Left cardiac atrium (tissue), 4 donors: ENCODE data around the gene C20orf202. TPM values are rescaled to one million over a fixed set of nuclear protein-coding genes. Genes with fewer than 3 reads are reported as not detected.
"Not testable (repeated sequence)": the region's sequence is repeated elsewhere in the genome, so short reads cannot be mapped to it uniquely, and the experiment has no call there.

Experiments used
- ATAC-seq, 2 donors: fragments of 200-7000 bp; cut with Tn5 transposase; one replicate each; pipeline ENCODE4 v1.9.1; 2020; ENCODE audit warnings: mild to moderate bottlenecking in 2 of 2, moderate library complexity in 2 of 2
- DNase-seq: peaks from one replicate; pipeline ENCODE4 v3.0.0-alpha.2; 2020
- intact Hi-C, 2 donors: fragments of 100-400 bp; cut with DNase I; formaldehyde crosslinking; loops; one replicate each; pipeline versions ENCODE4 v1.14.1 to v1.15.1; 2022 to 2023
- total RNA-seq, 2 donors: library from RNA; stranded (reverse); fragmentation: NEBNext Ultra II Directional; extraction: Animal tissue kit (Norgen Biotek cat#: 25700); gene quantifications; one replicate each; pipeline ENCODE4 v1.2.1, GENCODE V29; 2021
- donor health status: DM: no; HTN: yes; CAD: no.
- donor health status: DM: no; HTN: yes; CAD: no; lungs with severe emphysema.
- donor health status: DM: yes; HTN: yes; CAD: no.
- donor health status: Dilated cardiomyopathy.

Gene C20orf202
- total RNA-seq, 2 donors from 2014 or later = 0.24 TPM; not detected in 1

GRCh38 chr20:1225783-1226654 lies 22.8 kb downstream of the C20orf202 start, which contains the start of gene RAD21L1:
Gene RAD21L1 (plus strand): TSS chr20:1226044. CDS start chr20:1228454, 2,410 bp downstream.
- intact Hi-C loops = no loop called here
- peak; percentile 89 for DNase-seq
- peak; percentile 96 to 98 for ATAC-seq

GRCh38 chr20:1229541-1229940 lies 26.3 kb downstream of the C20orf202 start:
- no peak for ATAC-seq
- intact Hi-C loops = no loop called here
- DNase-seq = no peak

- DNase-seq = no peak
- no peak for ATAC-seq
- intact Hi-C loops = no loop called here
These were observed 29.2 kb downstream of the C20orf202 start for GRCh38 chr20:1232286-1233111.

DNA sequence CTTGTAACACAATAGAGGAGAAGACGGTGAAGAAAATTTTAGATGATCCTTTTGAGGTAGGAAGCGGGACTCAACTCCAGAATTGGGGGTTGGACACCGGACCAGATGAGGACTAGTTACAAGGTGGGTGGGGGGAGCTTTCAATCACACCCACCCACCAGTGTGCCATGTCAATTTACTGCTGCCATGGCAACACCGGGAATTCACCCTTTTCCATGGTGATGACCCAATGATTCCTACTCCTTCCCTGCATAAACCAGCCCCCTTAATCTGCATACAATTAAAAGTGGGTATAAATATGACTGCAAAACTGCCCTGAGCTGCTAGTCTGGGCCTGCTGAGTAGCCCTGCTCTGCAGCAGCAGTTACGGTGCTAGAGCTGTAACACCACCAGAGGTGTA lies 37.3 kb downstream of the C20orf202 start:
- ATAC-seq (no peak), DNase-seq (no peak)
- intact Hi-C loops = no loop called here

DNA sequence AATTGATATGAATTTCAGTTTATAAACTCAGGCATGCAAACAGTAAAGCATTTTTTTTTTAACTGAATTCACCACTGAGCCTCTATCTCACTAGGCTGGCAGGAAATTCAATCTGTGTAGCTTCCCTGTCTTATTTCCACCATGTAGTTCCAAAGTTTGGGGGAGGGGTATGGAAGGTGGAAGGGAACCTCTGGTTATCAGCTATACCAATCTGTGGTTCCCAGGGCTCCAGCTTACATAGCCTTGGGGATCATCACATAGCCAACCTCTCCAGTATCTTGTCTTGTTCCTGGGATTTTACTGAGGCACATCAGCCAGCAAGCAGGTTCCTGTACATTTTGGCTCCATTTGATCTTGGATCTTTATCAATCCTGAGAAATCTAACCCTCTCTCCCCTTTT lies 38.2 kb downstream of the C20orf202 start:
- DNase-seq (no peak), ATAC-seq (no peak)
- intact Hi-C loops = no loop called here

DNA sequence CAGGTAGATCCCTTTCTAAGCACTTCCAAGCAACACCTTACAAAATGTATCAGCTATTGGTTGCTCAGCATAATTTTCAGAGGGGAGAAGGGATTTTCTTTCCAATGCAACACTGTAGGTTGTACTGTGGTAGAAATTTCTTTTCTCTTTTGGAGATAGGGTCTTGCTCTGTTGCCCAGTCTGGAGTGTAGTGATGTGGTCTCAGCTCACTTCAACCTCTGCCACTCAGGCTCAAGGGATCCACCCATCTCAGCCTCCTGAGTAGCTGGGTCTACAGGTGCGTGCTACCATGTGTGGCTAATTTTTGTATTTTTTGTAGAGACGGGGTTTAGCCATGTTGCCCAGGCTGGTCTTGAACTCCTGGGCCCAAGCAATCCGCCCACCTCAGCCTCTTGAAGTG lies 38.8 kb downstream of the C20orf202 start:
- intact Hi-C loops = no loop called here
- DNase-seq (no peak), ATAC-seq (no peak)

- DNase-seq (no peak), ATAC-seq (peak in 1 of 2 donors; percentile 55)
- intact Hi-C loops = no loop called here
These were observed 39.3 kb downstream of the C20orf202 start for GRCh38 chr20:1242530-1242929.

GRCh38 chr20:1245578-1245977 lies 42.3 kb downstream of the C20orf202 start:
- intact Hi-C loops = no loop called here
- no peak for DNase-seq
- no peak for ATAC-seq

DNA sequence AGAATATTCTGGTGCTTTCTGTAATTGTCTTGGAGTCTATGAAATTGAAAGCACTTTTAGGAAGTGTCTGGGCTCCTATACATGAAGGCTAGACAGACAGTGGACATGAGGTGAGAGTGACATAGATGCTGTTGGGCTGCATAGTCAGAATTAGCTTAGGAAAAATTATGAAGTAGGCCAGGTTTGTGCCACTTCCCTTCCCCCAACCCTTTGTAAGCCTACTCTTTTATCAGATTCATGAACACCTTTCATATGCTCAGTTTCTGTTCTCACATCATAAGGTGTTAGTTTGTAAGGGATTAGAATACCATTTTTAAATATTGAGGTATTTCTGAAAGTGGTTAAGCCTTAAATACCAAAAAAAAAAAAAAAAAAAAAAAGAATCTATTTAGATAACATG lies 44.4 kb downstream of the C20orf202 start:
- ATAC-seq = no peak
- DNase-seq = no peak

DNA sequence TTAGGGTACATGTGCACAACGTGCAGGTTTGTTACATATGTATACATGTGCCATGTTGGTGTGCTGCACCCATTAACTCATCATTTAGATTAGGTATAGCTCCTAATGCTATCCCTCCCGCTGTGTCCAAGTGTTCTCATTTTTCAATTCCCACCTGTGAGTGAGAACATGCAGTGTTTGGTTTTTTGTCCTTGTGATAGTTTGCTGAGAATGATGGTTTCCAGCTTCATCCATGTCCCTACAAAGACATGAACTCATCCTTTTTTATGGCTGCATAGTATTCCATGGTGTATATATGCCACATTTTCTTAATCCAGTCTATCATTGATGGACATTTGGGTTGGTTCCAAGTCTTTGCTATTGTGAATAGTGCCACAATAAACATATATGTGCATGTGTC lies 47.0 kb downstream of the C20orf202 start:
- intact Hi-C loops, DNase-seq, ATAC-seq: not testable (repeated sequence)

More for the DNA sequence above, 44.4 kb downstream of the C20orf202 start:
- intact Hi-C loops = no loop called here

GRCh38 chr20:1252416-1252815 lies 49.2 kb downstream of the C20orf202 start:
- DNase-seq = no peak
- no peak for ATAC-seq
- intact Hi-C loops = no loop called here

DNA sequence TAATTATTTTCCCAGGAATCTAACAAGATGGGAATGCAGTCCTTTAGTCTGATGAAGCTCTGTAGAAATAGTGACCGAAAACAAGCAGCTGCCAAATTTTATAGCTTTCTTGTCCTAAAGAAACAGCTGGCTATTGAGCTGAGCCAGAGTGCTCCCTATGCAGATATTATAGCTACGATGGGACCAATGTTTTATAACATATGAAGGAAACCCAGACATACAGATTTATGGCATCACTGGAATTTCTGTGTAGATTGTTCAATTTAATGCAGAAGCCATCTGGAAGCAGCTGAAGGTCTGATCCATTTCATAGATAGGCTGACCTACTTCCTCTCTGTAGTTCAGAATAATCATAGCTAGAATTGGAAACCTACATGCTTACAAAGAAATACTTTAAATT lies 51.0 kb downstream of the C20orf202 start:
- intact Hi-C loops = no loop called here
- ATAC-seq (no peak), DNase-seq (no peak)

- DNase-seq = no peak
- no peak for ATAC-seq
- intact Hi-C loops = no loop called here
These were observed 52.4 kb downstream of the C20orf202 start for GRCh38 chr20:1255675-1256074.

Other genes starting within 250 kb of the C20orf202 start
- under 1 TPM; 0.71 to 0.74 TPM for gene RSPO4, start 201.1 kb upstream of the C20orf202 start, total RNA-seq
- 100 to 1,000 TPM; 117 to 119 TPM for gene PSMF1, start 84.9 kb upstream of the C20orf202 start, total RNA-seq
- gene TMEM74B, start 18.5 kb upstream of the C20orf202 start, total RNA-seq = 1 to 10 TPM; 6.4 to 6.5 TPM
- gene RAD21L1, start 22.6 kb downstream of the C20orf202 start, total RNA-seq = not detected
- gene SNPH, start 62.8 kb downstream of the C20orf202 start, total RNA-seq = 1 to 10 TPM; 4.6 to 5.5 TPM
- 1 to 10 TPM; 1.4 to 4.4 TPM for gene SDCBP2, start 125.7 kb downstream of the C20orf202 start, total RNA-seq
- gene FKBP1A, start 189.6 kb downstream of the C20orf202 start, total RNA-seq = 100 to 1,000 TPM; 154 to 214 TPM